GM21619 (cell line): Measurements from ENCODE around the gene TBL1XR1.
A peak's percentile ranks its signal among the peaks of the same experiment; 100 is the strongest.
"Not testable (repeated sequence)": the region's sequence is repeated elsewhere in the genome, so short reads cannot be mapped to it uniquely, and the experiment has no call there.

Source experiments
- ATAC-seq: cut with Tn5 transposase; IDR thresholded peaks from one replicate; pipeline ENCODE4 v1.9.1; 2021; ENCODE audit not compliant: unreplicated experiment

The TBL1XR1 gene

DNA sequence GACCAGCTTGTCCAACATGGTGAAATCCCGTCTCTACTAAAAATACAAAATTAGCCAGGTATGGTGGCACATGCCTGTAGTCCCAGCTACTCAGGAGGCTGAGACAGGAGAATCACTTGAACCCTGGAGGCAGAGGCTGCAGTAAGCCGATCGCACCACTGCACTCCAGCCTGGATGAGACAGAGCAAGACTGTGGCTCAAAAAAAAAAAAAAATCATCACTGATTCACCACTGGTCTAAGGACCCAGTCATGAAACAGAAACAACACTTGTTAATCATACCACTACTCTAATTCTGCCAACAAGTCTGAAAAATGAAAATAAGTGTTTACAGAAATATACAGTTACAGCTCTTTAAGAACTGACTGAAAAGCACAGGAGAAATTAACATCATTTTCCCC lies 12.7 kb downstream of the TBL1XR1 start:
- ATAC-seq: peak; percentile 94

DNA sequence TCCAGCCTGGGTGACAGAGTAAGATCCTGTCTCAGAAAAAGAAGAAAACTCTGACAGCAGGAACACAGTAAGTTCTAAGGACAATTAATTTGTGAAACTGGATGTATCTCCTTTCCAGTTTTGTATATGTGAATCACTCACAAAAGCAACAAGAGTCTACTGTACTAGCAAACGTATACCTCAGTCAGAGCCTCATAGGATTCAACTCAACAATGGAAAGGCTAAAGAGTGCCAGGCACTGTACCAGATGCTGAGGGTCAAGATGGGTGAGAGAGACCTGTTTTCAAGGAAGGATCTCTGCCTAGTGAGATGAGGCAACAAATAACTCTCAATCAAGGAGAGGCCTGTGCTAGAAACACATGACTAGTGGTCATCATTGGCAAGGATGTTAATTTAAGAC lies 14.9 kb downstream of the TBL1XR1 start:
- no peak for ATAC-seq

DNA sequence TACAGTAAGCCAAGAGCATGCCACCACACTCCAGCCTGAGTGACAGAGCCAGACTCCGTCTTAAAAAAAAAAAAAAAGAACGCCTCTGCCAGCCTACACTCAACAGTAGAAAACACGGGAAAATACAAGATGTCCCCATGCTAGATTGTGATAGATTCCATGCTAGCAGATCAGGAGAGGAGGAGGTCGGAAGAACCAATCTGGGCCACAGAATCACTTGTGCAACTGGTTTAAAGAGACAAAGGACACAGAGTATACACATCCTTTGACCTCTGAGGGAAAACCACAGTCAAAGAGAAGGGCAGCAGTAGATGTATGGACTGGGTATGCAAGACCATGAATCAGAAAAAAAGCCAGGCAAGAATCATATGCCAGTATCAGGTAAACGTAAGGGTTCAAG lies 15.9 kb downstream of the TBL1XR1 start:
- no peak for ATAC-seq

DNA sequence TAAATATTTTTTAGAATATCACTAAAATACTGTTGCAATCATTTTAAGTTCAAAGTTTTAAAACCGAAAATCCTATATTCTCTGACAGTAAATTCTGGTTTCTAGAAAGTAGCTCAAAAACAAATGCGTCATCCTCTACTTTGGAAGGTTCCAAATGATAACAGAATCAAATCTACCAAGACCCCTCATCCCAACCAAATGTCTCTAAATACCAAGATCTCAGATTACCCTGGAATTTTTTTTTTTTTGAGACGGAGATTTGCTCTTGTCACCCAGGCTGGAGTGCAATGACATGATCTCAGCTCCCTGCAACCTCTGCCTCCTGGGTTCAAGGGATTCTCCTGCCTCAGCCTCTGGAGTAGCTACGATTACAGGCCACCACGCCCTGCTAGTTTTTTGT lies 16.8 kb downstream of the TBL1XR1 start:
- ATAC-seq: no peak

DNA sequence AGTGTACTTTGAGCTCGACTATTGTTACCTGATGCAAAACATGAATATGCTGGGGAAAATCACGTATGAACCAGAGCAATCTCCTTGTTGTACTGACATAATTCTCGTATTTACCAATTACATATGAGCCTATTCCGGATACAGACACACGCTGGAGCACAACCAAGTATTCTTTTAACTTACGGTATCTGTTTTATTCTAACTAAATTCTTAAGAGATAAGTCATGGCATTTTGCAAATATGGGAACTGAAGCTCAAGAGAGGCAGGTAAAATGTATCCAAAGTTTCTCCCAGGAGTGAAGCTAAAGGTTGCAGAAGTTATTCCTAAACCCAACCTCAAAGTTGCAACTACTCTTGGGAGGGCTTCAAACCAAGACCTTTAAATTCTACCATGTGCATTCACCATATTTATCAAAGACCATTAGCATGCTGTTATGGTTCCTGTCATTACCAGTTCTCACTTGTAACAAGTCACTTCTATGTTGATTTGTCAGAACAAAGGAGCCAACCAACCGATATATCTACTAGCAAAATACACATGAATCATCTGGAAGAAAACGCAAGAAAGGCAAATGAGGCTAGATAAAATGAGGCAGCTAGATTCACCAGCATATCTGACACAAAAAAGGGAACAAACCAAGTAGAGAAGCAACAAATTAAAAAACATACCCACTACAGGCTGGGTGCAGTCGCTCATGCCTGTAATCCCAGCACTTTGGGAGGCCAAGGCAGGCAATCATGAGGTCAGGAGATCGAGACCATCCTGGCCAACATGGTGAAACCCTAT lies 17.8 kb downstream of the TBL1XR1 start:
- no peak for ATAC-seq

DNA sequence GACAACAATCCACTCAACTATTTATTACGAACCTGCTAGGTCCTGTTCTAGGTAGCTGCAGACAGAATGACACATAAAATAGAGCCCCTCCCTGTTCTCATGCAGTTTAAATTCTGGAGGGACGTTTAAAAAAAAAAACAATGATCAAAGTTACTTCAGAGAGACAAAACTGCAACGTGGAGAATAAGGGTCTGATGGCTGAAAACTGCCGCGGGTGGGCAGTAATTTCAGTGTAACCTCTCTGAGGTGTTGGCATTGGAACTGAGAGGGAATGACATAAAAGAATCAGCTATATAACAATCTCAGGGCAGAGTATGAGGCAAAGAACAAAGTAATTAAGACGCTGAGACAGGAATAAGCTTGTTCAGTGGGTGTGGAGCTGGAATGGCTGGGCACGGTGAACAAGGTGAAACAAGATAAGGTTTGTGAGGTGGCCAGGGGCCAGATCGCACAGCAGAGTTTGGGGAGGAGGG lies 19.5 kb downstream of the TBL1XR1 start:
- no peak for ATAC-seq

DNA sequence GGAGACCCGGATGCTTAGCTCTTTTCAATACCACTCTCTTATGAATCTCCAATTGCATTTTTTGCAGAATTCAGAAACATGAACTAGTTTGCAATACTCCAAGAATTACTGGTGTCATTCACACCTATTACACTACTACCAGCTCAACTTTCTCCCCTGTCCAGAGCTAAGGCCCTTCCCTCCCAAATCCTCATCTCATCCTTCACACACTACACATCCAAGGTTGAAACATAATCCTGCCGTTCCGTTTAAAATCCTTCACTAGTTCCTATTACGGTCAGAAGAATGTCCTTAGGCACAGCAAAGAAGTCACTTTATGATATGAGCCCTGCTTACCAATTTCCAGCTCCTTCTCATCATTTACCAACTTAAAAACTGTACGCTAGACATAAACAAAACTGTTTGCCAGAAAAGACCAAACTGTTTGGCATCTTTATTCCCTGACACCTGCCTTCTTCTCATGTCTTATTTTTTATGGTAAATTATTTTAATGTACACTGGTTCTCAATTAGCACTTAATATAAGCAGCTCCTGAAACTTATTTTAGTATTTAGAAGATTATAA lies 22.6 kb downstream of the TBL1XR1 start:
- no peak for ATAC-seq

DNA sequence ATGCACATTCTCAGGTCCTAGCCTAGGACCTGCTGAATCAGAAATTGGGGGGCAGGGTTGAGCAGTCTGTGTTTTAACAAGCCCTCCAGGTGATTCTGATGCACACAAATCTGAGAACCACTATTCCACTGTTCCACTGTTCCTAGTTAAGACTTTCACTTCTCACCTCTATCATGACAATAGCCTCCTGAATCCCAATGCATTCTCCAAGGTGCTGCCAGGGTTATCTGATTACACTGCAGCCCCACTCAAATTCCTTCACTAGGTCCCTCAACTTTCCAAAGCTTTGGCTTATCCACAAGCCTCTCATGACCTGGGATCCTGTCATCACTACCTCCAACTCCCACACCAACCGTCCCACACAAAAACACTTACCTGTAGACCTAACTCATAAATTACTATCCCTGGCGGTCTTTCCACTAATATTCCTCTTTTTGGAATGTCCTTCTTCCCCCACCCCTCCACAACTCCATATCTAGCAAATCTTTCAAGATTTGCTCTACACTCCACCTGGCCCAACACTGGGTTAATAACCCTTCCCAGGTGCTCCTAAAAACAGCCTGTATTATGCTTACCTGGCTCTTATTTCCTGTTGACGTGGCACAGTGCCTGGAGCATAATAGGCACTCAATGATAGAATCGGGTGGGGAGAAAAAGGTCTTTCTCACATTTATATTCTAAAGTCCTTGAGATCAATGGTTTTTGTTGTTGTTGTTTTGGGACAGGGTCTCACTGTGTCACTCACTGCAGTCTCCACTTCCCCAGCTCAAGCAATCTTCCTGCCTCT lies 27.2 kb downstream of the TBL1XR1 start:
- no peak for ATAC-seq

DNA sequence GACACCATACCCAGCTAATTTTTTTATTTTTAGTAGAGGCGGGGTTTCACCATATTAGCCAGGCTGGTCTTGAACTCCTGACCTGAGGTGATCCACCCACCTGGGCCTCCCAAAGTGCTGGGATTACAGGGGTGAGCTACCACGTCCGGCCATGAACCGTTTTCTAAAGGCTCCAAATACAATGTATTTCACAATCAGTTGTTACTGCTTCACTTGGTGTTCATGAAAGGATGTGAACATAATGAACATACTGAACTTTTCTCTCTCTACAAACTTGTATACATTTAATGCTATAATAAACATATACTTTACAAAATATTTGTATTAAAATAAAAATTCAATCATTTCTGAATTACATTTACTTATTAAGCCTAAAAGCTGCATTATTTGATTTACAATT lies 28.9 kb downstream of the TBL1XR1 start:
- no peak for ATAC-seq

DNA sequence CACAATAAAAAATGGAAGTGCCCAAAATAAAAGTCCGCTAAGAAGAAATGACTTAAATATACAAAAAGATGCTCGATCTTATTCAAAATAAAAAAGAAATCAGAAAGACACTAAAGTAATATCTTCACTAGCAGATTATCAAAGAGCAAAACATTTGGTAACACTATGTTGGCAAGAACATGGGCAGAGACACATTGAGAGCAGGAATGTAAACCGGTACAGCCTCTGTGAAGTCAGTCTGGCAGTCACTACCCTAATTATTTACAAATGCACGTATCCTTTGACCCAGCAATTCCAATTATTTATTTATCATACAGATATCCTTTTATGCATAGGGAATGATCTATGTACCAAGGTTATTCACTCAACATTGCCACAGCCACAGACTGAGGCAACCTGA lies 34.5 kb downstream of the TBL1XR1 start:
- ATAC-seq: no peak

DNA sequence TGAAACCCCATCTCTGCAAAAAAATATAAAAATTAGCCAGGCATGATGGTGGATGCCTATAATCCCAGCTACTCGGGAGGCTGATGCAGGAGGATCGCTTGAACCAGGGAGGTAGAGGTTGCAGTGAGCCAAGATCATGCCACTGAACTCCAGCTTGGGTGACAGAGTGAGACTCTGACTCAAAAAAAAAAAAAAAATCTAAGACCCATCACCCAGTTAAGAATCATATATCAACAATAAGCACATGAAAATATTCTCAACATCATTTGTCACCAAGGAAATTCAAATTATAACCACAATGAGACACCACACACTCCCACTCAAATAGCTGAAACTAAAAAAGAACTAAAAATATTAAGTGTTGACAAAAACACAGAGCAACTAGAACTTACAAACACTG lies 35.7 kb downstream of the TBL1XR1 start:
- not testable (repeated sequence) for ATAC-seq

DNA sequence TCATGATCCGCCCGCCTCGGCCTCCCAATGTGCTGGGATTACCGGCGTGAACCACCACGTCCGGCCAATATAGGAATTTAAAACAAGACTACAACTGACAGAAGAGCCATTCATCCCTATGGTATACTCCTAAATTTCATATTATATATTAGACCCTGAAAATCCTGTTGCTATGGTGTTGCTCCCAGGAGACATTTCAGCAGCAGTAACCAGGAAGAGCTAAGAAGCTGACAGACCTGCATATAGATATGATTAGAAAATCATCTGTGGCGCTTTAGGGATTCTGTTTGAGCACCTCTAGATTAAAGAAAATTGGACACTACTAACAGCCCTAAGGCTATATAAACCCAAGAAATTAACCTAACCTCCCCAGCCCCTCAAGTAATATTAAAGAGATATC lies 38.8 kb downstream of the TBL1XR1 start:
- no peak for ATAC-seq

DNA sequence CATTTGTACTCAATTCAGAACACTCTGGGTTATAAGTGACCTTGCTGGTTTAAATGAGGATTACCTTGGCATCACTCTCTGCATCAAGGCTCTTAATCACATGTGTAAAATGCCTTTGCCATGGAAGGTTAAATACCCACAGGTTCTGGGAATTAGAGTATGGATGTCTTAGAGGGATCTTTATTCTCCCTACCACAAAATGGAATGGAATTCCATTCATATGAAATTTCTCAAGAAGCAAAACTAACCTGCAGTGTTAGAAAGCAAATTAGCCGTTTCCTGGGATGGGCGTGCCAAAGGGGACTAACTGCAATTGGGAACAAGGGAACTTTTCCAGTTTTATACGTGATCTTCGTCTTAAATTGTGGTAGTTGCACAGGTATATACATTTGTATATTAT lies 39.8 kb downstream of the TBL1XR1 start:
- no peak for ATAC-seq

DNA sequence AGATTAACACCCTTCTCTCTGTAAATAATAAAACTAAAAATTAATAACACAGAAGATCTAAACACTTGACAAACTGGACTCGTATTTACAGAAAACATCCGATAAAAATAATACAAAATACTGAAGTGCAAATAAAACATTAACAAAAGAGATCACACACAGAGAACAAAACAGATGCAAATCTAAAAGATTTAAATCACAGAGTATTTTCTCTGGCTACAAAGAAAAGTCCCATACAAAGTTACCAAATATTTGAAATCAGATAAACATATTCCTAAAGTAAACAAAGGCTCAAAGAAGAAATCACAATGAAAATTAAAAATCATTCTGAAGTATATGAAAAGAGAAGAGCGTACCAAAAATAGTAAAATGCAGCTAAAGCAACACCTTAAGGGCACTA lies 42.5 kb downstream of the TBL1XR1 start:
- no peak for ATAC-seq

DNA sequence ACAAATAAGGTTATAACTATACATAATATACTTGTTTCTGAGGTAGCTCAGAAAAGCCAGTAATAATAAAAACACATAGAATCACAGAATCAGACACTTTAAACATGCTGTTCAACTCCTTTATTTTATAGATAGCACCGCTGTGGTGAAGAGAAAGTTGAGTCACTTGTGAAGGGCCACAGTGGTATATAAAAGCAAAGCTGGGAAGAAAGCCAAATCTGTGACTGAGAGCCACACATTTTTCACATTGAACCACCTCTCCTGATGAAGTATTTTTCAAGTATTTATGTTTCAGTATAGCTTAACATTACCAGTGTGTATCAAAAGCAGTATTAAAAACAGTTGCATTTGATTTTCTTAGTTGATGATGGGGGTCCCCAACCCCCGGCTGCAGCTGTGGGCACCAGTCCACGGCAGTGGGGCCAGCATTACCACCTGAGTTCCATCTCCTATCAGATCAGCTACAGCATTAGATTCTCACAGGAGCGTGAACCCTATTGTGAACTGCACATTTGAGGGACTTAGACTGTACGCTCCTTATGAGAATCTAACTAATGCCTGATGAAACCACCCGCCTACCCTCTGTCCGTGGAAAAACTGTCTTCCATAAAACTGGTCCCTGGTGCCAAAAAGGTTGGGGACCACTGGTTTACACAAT lies 46.2 kb downstream of the TBL1XR1 start:
- peak; percentile 60 for ATAC-seq

DNA sequence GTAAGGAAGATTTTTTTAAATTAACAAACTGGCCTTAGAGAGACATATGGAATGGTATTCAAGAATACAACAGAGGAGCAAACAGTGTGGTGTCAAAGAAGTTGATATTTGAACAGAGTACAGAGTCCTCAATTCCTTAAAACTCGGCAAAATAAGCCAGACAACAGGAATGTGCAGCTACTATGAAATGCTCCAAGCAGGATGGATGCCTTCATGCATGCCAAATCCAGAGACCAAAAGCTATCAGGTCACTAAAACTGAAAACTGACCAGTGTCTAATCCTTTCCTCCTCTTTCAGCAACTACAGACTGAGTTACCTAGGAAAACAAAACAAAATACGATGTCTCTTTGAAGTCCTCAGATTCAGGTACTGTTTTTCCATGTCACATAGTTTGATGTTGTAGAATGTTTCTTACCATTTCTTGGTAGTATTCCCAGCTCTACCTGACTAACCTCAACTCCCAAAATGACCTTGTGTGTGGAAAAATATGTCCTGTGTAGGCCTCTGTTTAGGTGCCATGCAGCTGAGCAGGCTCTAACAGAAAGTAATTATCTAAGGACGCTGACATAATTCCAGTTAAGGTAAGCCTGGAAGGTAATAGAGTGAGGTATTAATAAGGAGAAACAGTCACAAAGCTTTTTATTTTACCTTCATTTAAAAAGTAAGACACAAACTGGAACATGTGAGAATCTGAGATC lies 46.9 kb downstream of the TBL1XR1 start:
- peak; percentile 7 for ATAC-seq

DNA sequence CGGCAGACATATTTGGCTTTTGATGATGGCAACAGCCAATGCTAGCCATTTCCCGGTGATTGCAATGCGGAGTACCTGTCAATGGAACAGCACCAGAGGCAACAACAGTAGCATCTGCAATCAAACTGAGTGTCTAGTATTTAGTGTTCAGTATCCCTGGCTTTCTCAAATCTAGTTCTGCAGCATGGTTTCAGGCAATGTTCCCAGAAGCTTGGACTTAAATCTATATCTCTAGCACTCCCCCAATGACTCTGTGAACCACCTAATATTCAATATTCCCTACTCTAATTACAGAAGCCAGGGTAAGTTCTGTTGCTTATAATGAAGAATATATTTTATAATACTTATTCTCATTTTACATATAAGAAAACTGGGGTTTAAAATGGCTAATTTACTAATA lies 48.2 kb downstream of the TBL1XR1 start:
- no peak for ATAC-seq

DNA sequence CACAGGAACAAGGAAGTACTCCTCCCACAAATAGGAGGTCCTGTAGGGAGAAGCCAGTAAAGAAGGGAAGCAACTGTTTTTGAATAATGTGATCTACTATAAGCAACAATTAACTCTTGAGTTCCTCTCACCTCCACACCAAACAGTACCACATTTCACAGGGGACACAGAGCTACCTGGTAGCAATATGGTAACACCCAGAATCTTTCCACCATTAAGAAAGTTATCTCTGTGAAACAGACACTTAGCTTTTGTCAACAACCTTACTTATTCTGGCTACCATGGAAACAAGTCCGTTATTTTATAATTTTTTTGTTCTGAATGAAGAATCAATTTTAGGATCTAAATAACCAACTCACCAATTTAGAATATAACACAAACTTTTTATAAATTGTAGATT lies 49.5 kb downstream of the TBL1XR1 start:
- ATAC-seq: no peak

DNA sequence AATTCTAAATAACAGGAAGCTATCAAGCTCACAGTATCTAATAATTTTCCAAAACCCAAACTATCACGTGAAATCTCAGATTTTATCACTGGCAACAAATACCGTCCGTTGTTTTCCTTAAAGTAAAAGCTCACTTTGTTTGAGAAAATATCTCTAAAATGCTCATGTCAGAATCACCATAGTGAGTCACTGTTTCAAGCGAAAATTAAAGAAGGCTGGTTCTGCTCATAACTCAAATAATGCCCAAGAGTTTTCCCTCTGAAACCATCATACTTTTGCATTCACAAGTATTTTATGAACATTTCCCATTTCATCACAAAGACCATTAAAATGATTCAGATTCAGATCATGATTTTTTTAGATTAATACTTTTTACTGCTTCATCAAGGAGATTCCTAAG lies 50.6 kb downstream of the TBL1XR1 start:
- no peak for ATAC-seq

DNA sequence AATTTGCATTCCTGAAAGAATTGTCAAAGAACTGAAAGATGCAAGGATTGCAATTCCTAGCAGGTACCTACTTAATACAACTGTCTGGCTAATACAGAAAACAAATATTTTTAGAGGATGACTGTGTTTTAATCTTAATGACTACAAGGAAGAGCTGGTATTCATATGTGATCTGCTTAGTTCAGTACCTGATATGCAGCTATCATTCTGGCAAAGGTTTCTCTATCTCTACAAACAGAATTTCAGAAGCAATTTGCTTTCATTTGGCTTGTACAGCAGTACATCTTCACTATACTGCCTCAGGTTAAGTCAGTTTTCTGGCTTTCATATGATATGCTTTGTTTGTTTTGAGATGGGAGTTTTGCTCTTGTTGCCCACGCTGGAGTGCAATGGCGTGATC lies 51.3 kb downstream of the TBL1XR1 start:
- ATAC-seq: no peak

DNA sequence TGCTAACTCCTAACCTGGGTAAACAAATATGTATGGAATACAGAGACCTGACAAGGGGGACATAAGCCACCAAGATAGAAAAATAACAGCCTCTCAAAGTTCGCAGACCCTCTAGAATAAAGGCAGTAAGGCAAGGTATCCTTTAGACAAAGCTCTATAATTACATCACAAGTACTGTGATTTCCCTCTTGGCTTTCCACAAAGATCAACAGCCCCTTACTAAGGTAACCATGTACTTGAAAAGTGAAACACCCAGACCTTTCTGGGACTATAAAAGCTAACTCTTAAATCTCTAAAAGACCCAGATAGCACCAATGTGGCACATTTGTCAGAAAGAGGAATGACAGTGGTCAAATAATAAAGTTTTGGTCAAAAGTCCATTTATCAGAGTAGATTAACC lies 51.9 kb downstream of the TBL1XR1 start:
- peak; percentile 17 for ATAC-seq
